Sigmoid colon (tissue), 7 donors: ENCODE measurements around the gene WNK2. TPM values are rescaled to one million over a fixed set of nuclear protein-coding genes. Genes with fewer than 3 reads are reported as not detected.

Experiments
- DNase-seq: peaks from one replicate; pipeline ENCODE4 v3.0.0-alpha.2; 2019
- H3K27ac ChIP-seq, 4 donors: fragments of 200-600 bp; sonication (generic); one replicate each; pipeline ENCODE4 v1.5.1; 2016 to 2019; ENCODE audit warnings: mild to moderate bottlenecking in 1 of 4
- H3K27me3 ChIP-seq, 3 donors: fragments of 200-600 bp; sonication (generic); one replicate each; pipeline ENCODE4 v1.5.1; 2019; ENCODE audit warnings: mild to moderate bottlenecking in 1 of 3
- H3K36me3 ChIP-seq, 4 donors: fragments of 200-600 bp; sonication (generic); one replicate each; pipeline ENCODE4 v1.5.1; 2016 to 2019
- H3K4me1 ChIP-seq, 4 donors: fragments of 200-600 bp; sonication (generic); one replicate each; pipeline ENCODE4 v1.5.1; 2017 to 2019
- H3K4me3 ChIP-seq, 4 donors: fragments of 200-600 bp; sonication (generic); one replicate each; pipeline ENCODE4 v1.5.1; 2017 to 2019; ENCODE audit warnings: mild to moderate bottlenecking in 2 of 4, moderate library complexity in 1 of 4
- H3K9me3 ChIP-seq, 4 donors: fragments of 200-600 bp in 3 of 4; sonication (generic) in 3 of 4; one replicate each; pipeline versions ENCODE4 v1.5.1 to v1.6.1; 2013 to 2019
- EP300 ChIP-seq, 4 donors: sonication (generic); formaldehyde crosslinking; IDR thresholded peaks; one replicate each; pipeline ENCODE4 v1.6.1; 2017; ENCODE audit warnings: antibody characterized with exemption in 4 of 4
- POLR2A ChIP-seq, 2 donors: fragments of 450-650 bp; IDR thresholded peaks; one replicate each; pipeline ENCODE4 v1.6.1; 2016; ENCODE audit warnings: antibody characterized with exemption in 2 of 2, mild to moderate bottlenecking in 2 of 2, moderate library complexity in 2 of 2
- POLR2AphosphoS5 ChIP-seq, 4 donors: sonication (generic); formaldehyde crosslinking; IDR thresholded peaks; one replicate each; pipeline ENCODE4 v1.6.1; 2017; ENCODE audit warnings: antibody characterized with exemption in 4 of 4
- WGBS, 2 donors: extraction: QIAGEN DNeasy Blood & Tissue Kit; methylation state at CpG; one replicate each; pipeline ENCODE4 v1.1.7; 2013; 5-methylcytosine and 5-hydroxymethylcytosine counted together
- intact Hi-C: fragments of 100-400 bp; cut with DNase I; formaldehyde crosslinking; loops from one replicate; pipeline ENCODE4 v1.15.1; 2023
- polyA plus RNA-seq, 3 donors: library from polyadenylated mRNA; stranded (reverse); fragments of 200-250 nt; gene quantifications; one replicate each; pipeline ENCODE4 v1.2.3, GENCODE V29; 2013
- total RNA-seq, 4 donors: library from RNA; depleted of rRNA; stranded (reverse); fragments of >200 nt; gene quantifications; one replicate each; pipeline ENCODE4 v1.1.0, GENCODE V29; 2016
- TF ChIP-seq, protein P1 (sequence below), 4 experiments: fragments of 450-650 bp in 3 of 4; fragments of 200-600 bp in 1 of 4; IDR thresholded peaks; one replicate each; pipeline ENCODE4 v1.5.1; 2016 to 2019; ENCODE audit warnings: antibody characterized with exemption in 4 of 4, mild to moderate bottlenecking in 3 of 4, moderate library complexity in 2 of 4
- donor health status: healthy with polysubstance abuse.
- donor health status: Bipolar disorder and iron deficiency.
- donor health status: healthy.

Gene WNK2
- total and polyA plus RNA-seq, 7 donors: 12.6 to 95.8 (median 20.0) TPM

GRCh38 chr9:93194221-93194625 lies 10.3 kb downstream of the WNK2 start:
- no peaks in the 10 kb centered on the region for H3K27me3 ChIP-seq
- no peak for TF ChIP-seq POLR2AphosphoS5 (IDR thresholded peaks at IDR 0.05)
- TF ChIP-seq, protein P1, sequence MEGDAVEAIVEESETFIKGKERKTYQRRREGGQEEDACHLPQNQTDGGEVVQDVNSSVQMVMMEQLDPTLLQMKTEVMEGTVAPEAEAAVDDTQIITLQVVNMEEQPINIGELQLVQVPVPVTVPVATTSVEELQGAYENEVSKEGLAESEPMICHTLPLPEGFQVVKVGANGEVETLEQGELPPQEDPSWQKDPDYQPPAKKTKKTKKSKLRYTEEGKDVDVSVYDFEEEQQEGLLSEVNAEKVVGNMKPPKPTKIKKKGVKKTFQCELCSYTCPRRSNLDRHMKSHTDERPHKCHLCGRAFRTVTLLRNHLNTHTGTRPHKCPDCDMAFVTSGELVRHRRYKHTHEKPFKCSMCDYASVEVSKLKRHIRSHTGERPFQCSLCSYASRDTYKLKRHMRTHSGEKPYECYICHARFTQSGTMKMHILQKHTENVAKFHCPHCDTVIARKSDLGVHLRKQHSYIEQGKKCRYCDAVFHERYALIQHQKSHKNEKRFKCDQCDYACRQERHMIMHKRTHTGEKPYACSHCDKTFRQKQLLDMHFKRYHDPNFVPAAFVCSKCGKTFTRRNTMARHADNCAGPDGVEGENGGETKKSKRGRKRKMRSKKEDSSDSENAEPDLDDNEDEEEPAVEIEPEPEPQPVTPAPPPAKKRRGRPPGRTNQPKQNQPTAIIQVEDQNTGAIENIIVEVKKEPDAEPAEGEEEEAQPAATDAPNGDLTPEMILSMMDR (IDR thresholded peaks at IDR 0.05): no peak
- no peak for TF ChIP-seq EP300 (IDR thresholded peaks at IDR 0.05)
- no peak for TF ChIP-seq POLR2A (IDR thresholded peaks at IDR 0.05)
- no peaks in the 10 kb centered on the region for H3K9me3 ChIP-seq
- no peak for DNase-seq
- H3K4me3 ChIP-seq: no peak overlapping the region
- intact Hi-C loops: no loop called here
- H3K4me1 ChIP-seq: peaks cover 0 to 68% (median 60%) of the 10 kb centered on the region in 4 donors
- 9 to 70% methylated on average over 1 of the region's 1 CpG for WGBS, 2 donors
- peak overlapping the region in 2 of 4 donors; percentile 46 to 56 for H3K27ac ChIP-seq
- H3K36me3 ChIP-seq: no peaks in the 10 kb centered on the region

GRCh38 chr9:93194641-93195040 lies 10.7 kb downstream of the WNK2 start:
- Histone ChIP-seq H3K36me3 (no peaks in the 10 kb centered on the region), H3K27me3 (no peaks in the 10 kb centered on the region), H3K4me3 (no peak overlapping the region), H3K4me1 (peaks cover 0 to 63% (median 57%) of the 10 kb centered on the region in 4 donors), H3K9me3 (no peaks in the 10 kb centered on the region), H3K27ac (peak overlapping the region in 3 of 4 donors; percentile 2 to 56 (median 46))
- no peak for DNase-seq
- TF ChIP-seq, protein P1 (IDR thresholded peaks at IDR 0.05): no peak
- TF ChIP-seq POLR2A (IDR thresholded peaks at IDR 0.05) (no peak), EP300 (IDR thresholded peaks at IDR 0.05) (no peak), POLR2AphosphoS5 (IDR thresholded peaks at IDR 0.05) (no peak)
- intact Hi-C loops: no loop called here
- WGBS, 2 donors: 14 to 52% methylated on average over 3 of the region's 3 CpGs

GRCh38 chr9:93196096-93197055 lies 12.4 kb downstream of the WNK2 start:
- 54 to 83% methylated on average over 9 of the region's 9 CpGs for WGBS, 2 donors
- Histone ChIP-seq H3K27me3 (no peaks in the 10 kb centered on the region), H3K36me3 (no peaks in the 10 kb centered on the region), H3K27ac (peak overlapping the region; percentile 72 to 82 (median 77)), H3K4me3 (no peak overlapping the region), H3K4me1 (peaks cover 0 to 74% (median 63%) of the 10 kb centered on the region in 4 donors), H3K9me3 (no peaks in the 10 kb centered on the region)
- DNase-seq: no peak
- intact Hi-C loops: no loop called here
- TF ChIP-seq POLR2A (IDR thresholded peaks at IDR 0.05) (no peak), POLR2AphosphoS5 (IDR thresholded peaks at IDR 0.05) (no peak), EP300 (IDR thresholded peaks at IDR 0.05) (no peak)
- TF ChIP-seq, protein P1 (IDR thresholded peaks at IDR 0.05): no peak

DNA sequence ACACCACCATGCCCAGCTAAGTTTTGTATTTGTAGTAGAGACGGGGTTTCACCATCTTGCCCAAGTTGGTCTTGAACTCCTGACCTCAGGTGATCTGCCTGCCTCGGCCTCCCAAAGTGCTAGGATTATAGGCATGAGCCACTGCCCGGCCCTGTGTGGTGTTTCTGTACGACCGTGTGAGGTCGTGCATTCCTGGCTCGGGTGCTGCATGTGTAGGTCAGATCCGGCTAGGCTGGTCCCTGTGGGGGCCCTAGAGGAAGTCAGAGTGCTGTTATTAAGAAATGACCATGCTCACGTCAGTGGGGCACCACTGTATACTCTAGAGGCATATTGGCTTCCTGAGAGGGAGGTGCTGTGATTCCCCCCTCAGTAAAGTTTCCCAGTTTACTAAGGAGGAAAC lies 13.7 kb downstream of the WNK2 start:
- no peak for TF ChIP-seq EP300 (IDR thresholded peaks at IDR 0.05)
- TF ChIP-seq POLR2A (IDR thresholded peaks at IDR 0.05): no peak
- TF ChIP-seq, protein P1 (IDR thresholded peaks at IDR 0.05): no peak
- no peak for TF ChIP-seq POLR2AphosphoS5 (IDR thresholded peaks at IDR 0.05)
- no peaks in the 10 kb centered on the region for H3K27me3 ChIP-seq
- no peaks in the 10 kb centered on the region for H3K9me3 ChIP-seq
- H3K27ac ChIP-seq: peak overlapping the region; percentile 72 to 82 (median 77)
- peaks cover 0 to 80% (median 71%) of the 10 kb centered on the region in 4 donors for H3K4me1 ChIP-seq
- no peak overlapping the region for H3K4me3 ChIP-seq
- no peak for DNase-seq
- intact Hi-C loops: no loop called here
- H3K36me3 ChIP-seq: no peaks in the 10 kb centered on the region
- 29 to 69% methylated on average over 9 of the region's 9 CpGs for WGBS, 2 donors
